Left renal cortex interstitium (tissue), 4 donors: ENCODE data around the gene ODAPH. TPM values are rescaled to one million over a fixed set of nuclear protein-coding genes. Genes with fewer than 3 reads are reported as not detected.
"Not testable (repeated sequence)": the region's sequence is repeated elsewhere in the genome, so short reads cannot be mapped to it uniquely, and the experiment has no call there.

Source experiments
- DNase-seq, 4 donors: peaks; one replicate each; pipeline ENCODE4 v3.0.0-alpha.2; 2013; ENCODE audit warnings: low read depth in 4 of 4, low spot score in 2 of 4, missing footprints in 1 of 4
- polyA plus RNA-seq, 4 donors: library from polyadenylated mRNA; unstranded; fragments of 120-200 nt; gene quantifications; one replicate each; pipeline ENCODE4 v1.2.1, GENCODE V29; 2013; ENCODE audit not compliant: insufficient read length in 4 of 4

Gene ODAPH, protein sequence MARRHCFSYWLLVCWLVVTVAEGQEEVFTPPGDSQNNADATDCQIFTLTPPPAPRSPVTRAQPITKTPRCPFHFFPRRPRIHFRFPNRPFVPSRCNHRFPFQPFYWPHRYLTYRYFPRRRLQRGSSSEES
- polyA plus RNA-seq: under 1 TPM in 2 of 4 donors, not detected in 2; 0.27 to 0.69 TPM

- DNase-seq: no peak
These were observed at the start of gene ODAPH for GRCh38 chr4:75555294-75556164. TSS of gene ODAPH (plus strand) at chr4:75556066. CDS start at chr4:75556083, 17 bp downstream.

DNA sequence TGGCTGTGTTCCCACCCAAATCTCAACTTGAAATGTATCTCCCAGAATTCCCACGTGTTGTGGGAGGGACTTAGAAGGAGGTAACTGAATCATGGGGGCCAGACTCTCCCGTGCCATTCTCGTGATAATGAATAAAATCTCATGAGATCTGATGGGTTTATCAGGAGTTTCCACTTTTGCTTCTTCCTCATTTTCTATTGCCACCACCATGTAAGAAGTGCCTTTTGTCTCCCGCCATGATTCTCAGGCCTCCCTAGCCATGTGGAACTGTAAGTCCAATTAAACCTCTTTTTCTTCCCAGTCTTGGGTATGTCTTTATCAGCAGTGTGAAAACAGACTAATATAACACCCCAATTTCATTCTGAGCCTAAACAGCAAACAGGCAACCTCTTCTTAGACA is 46.3 kb upstream of the ODAPH start:
- not testable (repeated sequence) for DNase-seq

- DNase-seq: no peak
These were observed 44.0 kb upstream of the ODAPH start for GRCh38 chr4:75511841-75512240.

- no peak for DNase-seq
These were observed 43.3 kb upstream of the ODAPH start for GRCh38 chr4:75512386-75513211.

- peak in 1 of 4 donors; percentile 52 for DNase-seq
These were observed 42.2 kb upstream of the ODAPH start for GRCh38 chr4:75513526-75514130.

GRCh38 chr4:75514131-75514948 is 41.5 kb upstream of the ODAPH start, which contains the start of the genes RCHY1 and THAP6:
TSS of gene RCHY1 (minus strand) at chr4:75514403. CDS start at chr4:75514286, 117 bp downstream.
TSS of gene THAP6 (plus strand) at chr4:75514473. CDS start at chr4:75515453, 980 bp downstream.
- DNase-seq: peak; percentile 89 to 96 (median 94)

GRCh38 chr4:75514949-75515612 is 40.8 kb upstream of the ODAPH start:
- DNase-seq: peak in 1 of 4 donors; percentile 6

- DNase-seq: no peak
These were observed 39.7 kb upstream of the ODAPH start for GRCh38 chr4:75516144-75516543.

DNA sequence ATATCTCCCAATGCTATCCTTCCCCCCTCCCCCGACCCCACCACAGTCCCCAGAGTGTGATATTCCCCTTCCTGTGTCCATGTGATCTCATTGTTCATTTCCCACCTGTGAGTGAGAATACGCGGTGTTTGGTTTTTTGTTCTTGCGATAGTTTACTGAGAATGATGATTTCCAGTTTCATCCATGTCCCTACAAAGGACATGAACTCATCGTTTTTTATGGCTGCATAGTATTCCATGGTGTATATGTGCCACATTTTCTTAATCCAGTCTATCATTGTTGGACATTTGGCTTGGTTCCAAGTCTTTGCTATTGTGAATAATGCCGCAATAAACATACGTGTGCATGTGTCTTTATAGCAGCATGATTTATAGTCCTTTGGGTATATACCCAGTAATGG is 36.4 kb upstream of the ODAPH start:
- DNase-seq: not testable (repeated sequence)

- no peak for DNase-seq
These were observed 30.8 kb upstream of the ODAPH start for GRCh38 chr4:75525086-75525485.

DNA sequence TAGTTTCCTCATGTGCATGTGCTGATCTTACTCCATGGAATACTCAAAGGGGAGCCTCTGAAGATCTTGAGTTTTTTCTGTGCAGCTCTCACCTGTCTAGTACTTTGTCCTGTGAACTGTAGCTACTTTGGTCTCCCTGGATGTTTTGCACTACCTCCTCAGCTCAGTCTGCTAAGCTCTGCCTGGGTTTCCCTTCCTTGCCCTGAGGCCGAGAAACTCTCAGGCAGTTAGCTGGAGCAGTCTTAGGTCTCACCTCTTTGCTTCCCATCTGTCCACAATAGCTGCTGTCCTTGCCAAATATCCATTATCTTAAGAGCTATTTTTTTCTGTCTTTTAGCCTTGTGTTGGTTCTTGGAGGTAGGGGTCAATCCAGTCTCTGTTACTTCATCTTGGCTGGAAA is 30.0 kb upstream of the ODAPH start:
- DNase-seq: no peak

- no peak for DNase-seq
These were observed 28.4 kb upstream of the ODAPH start for GRCh38 chr4:75527482-75527881.

GRCh38 chr4:75530556-75531322 is 25.1 kb upstream of the ODAPH start:
- no peak for DNase-seq

DNA sequence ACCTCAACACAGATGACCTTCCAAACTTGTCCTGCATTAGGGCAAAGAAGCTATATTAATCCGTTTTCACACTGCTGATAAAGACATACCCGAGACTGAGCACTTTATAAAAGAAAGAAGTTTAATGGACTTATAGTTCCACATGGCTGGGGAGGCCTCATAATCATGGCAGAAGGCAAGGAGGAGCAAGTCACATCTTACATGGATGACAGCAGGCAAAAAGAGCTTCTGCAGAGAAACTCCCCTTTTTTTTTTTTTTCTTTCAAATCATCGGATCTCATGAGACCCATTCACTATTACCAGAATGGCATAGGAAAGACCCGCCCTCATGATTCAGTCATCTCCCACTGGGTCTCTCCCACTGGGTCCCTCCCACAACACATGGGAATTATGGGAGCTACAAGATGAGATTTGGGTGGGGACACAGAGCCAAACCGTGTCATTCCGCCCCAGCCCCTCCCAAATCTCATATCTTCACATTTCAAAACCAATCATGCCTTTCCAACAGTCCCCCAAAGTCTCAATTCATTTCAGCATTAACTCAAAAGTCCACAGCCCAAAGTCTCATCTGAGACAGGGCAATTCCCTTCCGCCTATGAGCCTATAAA is 24.2 kb upstream of the ODAPH start:
- not testable (repeated sequence) for DNase-seq

- not testable (repeated sequence) for DNase-seq
These were observed 22.5 kb upstream of the ODAPH start for GRCh38 chr4:75533339-75533887.

GRCh38 chr4:75533926-75534325 is 21.9 kb upstream of the ODAPH start:
- DNase-seq: not testable (repeated sequence)

GRCh38 chr4:75537308-75537707 is 18.6 kb upstream of the ODAPH start:
- DNase-seq: not testable (repeated sequence)

DNA sequence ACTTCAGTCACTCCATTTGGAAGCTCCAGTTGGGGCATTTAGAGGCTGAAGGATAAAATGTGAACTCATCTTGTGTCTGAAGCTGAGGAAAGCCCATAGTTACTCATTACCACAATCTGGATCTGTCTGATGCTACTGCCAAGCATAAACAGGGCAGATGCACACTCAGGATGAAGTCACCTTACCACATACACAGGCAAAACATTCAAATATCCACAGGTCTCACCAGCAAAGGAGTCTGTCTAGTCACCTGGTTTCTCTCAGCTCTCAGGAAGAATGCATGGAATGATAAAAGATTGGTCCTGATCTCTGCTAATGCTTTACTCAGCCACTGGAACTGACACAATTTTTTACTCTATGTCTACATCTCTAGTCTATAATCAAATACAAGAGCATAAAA is 13.0 kb upstream of the ODAPH start:
- no peak for DNase-seq
